B cell (primary cell): ENCODE results near the gene MOBP. TPM values are rescaled to one million over a fixed set of nuclear protein-coding genes. Genes with fewer than 3 reads are reported as not detected.

ENCODE experiments used
- ATAC-seq: fragments of 200-7000 bp; cut with Tn5 transposase; one replicate; pipeline ENCODE4 v1.10.0; 2021; ENCODE audit warnings: low read depth, mild to moderate bottlenecking, moderate number of reproducible peaks, moderate library complexity
- CTCF ChIA-PET: fragments of 350-600 bp; sonication (Branson Sonifier 250); formaldehyde crosslinking; loops from one replicate; lab custom pipeline; 2021; ENCODE audit warnings: antibody characterized with exemption, inconsistent platforms; lab: Charles Lee
- POLR2A ChIA-PET: fragments of 350-600 bp; sonication (Branson Sonifier 250); formaldehyde crosslinking; loops from one replicate; lab custom pipeline; 2021; ENCODE audit warnings: antibody characterized with exemption; lab: Charles Lee
- DNase-seq: peaks from one replicate; pipeline ENCODE4 v3.0.0; 2013
- H2AFZ ChIP-seq: 2 replicates; pipeline ENCODE4 v1.6.1; 2012; ENCODE audit warnings: mild to moderate bottlenecking, low read depth, low read length; ENCODE audit not compliant: insufficient read depth, poor library complexity, severe bottlenecking
- H3K27ac ChIP-seq, 2 donors: 1 replicate in 1 of 2; 2 replicates in 1 of 2; pipeline ENCODE4 v1.5.1; 2012 to 2013; ENCODE audit warnings: low read length in 2 of 2, mild to moderate bottlenecking in 2 of 2, moderate library complexity in 1 of 2
- H3K27me3 ChIP-seq, 4 experiments: fragments of 200-600 bp in 1 of 4; sonication (generic) in 1 of 4; replicated peaks in 1 of 4; 1 replicate in 2 of 4; 2 replicates in 2 of 4; pipeline versions ENCODE4 v1.6.1 to v1.7.0; 2013 to 2016; ENCODE audit warnings: low read length in 3 of 4, mild to moderate bottlenecking in 2 of 4, mixed read lengths in 1 of 4, moderate library complexity in 1 of 4; ENCODE audit not compliant: insufficient read depth in 4 of 4, control insufficient read depth in 3 of 4; ENCODE audit errors: control extremely low read depth in 1 of 4
- H3K36me3 ChIP-seq, 2 experiments: replicated peaks in 1 of 2; 1 replicate in 1 of 2; 2 replicates in 1 of 2; pipeline versions ENCODE4 v1.6.1 to v1.7.1; 2013; ENCODE audit warnings: low read length in 1 of 2; ENCODE audit not compliant: insufficient read depth in 2 of 2, control insufficient read depth in 1 of 2; ENCODE audit errors: control extremely low read depth in 1 of 2, extremely low read depth in 1 of 2
- H3K4me1 ChIP-seq, 2 donors: fragments of 200-600 bp in 1 of 2; sonication (generic) in 1 of 2; 1 replicate in 1 of 2; 2 replicates in 1 of 2; pipeline versions ENCODE4 v1.5.1 to v1.6.1; 2013 to 2017; ENCODE audit warnings: low read length in 2 of 2; ENCODE audit not compliant: control insufficient read depth in 2 of 2, insufficient read depth in 2 of 2
- H3K4me2 ChIP-seq: replicated peaks from 2 replicates; pipeline ENCODE3; 2012; ENCODE audit warnings: mild to moderate bottlenecking, low read depth, low read length; ENCODE audit not compliant: poor library complexity, severe bottlenecking
- H3K4me3 ChIP-seq, 5 experiments: fragments of 200-600 bp in 1 of 5; sonication (generic) in 1 of 5; 1 replicate in 3 of 5; 2 replicates in 2 of 5; pipeline versions ENCODE4 v1.5.1 to v1.7.0; 2011 to 2016; ENCODE audit warnings: low read length in 4 of 5, mild to moderate bottlenecking in 4 of 5, low read depth in 2 of 5, control low read depth in 1 of 5, moderate library complexity in 1 of 5; ENCODE audit not compliant: insufficient read depth in 1 of 5; ENCODE audit errors: control extremely low read depth in 1 of 5, extremely low read depth in 1 of 5
- H3K79me2 ChIP-seq: fragments of 200-600 bp; sonication (generic); one replicate; pipeline ENCODE4 v1.6.0; 2016; ENCODE audit warnings: low read length; ENCODE audit not compliant: control insufficient read depth, insufficient read depth
- H3K9ac ChIP-seq: fragments of 200-600 bp; sonication (generic); 2 replicates; pipeline ENCODE4 v1.6.1; 2017; ENCODE audit warnings: mild to moderate bottlenecking, low read length, moderate library complexity
- H3K9me3 ChIP-seq, 3 donors: one replicate each; pipeline versions ENCODE4 v1.6.1 to v1.7.1; 2013; ENCODE audit warnings: low read length in 2 of 3; ENCODE audit not compliant: control insufficient read depth in 2 of 3, insufficient read depth in 1 of 3; ENCODE audit errors: control extremely low read depth in 1 of 3
- H4K20me1 ChIP-seq: 2 replicates; pipeline ENCODE4 v1.6.0; 2012; ENCODE audit warnings: mild to moderate bottlenecking, low read length; ENCODE audit not compliant: insufficient read depth, control insufficient read depth, poor library complexity, severe bottlenecking
- H3K27ac Mint-ChIP-seq: one replicate; pipeline ENCODE4 v1.8.0; 2021; ENCODE audit warnings: mixed read lengths
- H3K27me3 Mint-ChIP-seq: one replicate; pipeline ENCODE4 v1.8.0; 2021; ENCODE audit warnings: mixed read lengths
- H3K4me1 Mint-ChIP-seq: one replicate; pipeline ENCODE4 v1.8.0; 2021; ENCODE audit warnings: mixed read lengths
- H3K4me3 Mint-ChIP-seq: one replicate; pipeline ENCODE4 v1.8.0; 2021; ENCODE audit warnings: mixed read lengths
- H3K9me3 Mint-ChIP-seq: one replicate; pipeline ENCODE4 v1.8.0; 2022; ENCODE audit warnings: mixed read lengths; ENCODE audit not compliant: insufficient read depth
- EZH2 ChIP-seq: IDR thresholded peaks from 2 replicates; pipeline ENCODE4 v1.6.1; 2012; ENCODE audit warnings: borderline replicate concordance, low read depth, mild to moderate bottlenecking, moderate library complexity, low read length; ENCODE audit not compliant: insufficient read depth, poor library complexity, severe bottlenecking
- WGBS: methylation state at CpG from one replicate; pipeline ENCODE4 v1.1.5; 2013; ENCODE audit warnings: missing lambda C conversion rate; ENCODE audit not compliant: insufficient coverage; 5-methylcytosine and 5-hydroxymethylcytosine counted together
- intact Hi-C: fragments of 100-400 bp; cut with micrococcal nuclease; formaldehyde crosslinking; loops from one replicate; pipeline ENCODE4 v1.10.0; 2022
- polyA plus RNA-seq: library from polyadenylated mRNA; depleted of rRNA; stranded (reverse); fragments of >200 nt; gene quantifications from 2 replicates; pipeline ENCODE4 v1.2.3, GENCODE V29; 2012
- total RNA-seq, 2 donors: library from RNA; stranded (reverse); fragments of 120-200 nt in 1 of 2; gene quantifications; 1 replicate in 1 of 2; 2 replicates in 1 of 2; pipeline versions ENCODE4 v1.2.3 to v1.2.4, GENCODE V29; 2013 to 2022
- TF ChIP-seq, protein P1 (sequence below): fragments of 200-600 bp; IDR thresholded peaks from one replicate; pipeline ENCODE4 v1.8.0; 2022; ENCODE audit warnings: antibody characterized with exemption, mild to moderate bottlenecking

Gene MOBP
- total and polyA plus RNA-seq, 2 donors (not counting 1 experiment from before 2014, with no cell fraction given): 0.04 TPM; not detected in 1

GRCh38 chr3:39435006-39435748 lies 32.3 kb upstream of the MOBP start:
- no peaks in the 10 kb centered on the region for H4K20me1 ChIP-seq
- Mint-ChIP-seq H3K4me3 (no peak overlapping the region), H3K27ac (no peak overlapping the region), H3K4me1 (no peaks in the 10 kb centered on the region), H3K9me3 (no peaks in the 10 kb centered on the region), H3K27me3 (peaks cover 10% of the 10 kb centered on the region)
- no peak overlapping the region for H2AFZ ChIP-seq
- WGBS: no CpG with 5 or more reads among the region's 1 CpG
- no peak overlapping the region for H3K27ac ChIP-seq
- DNase-seq (no peak), ATAC-seq (no peak)
- POLR2A ChIA-PET: no interaction called here
- no peak overlapping the region for H3K9ac ChIP-seq
- TF ChIP-seq, protein P1, sequence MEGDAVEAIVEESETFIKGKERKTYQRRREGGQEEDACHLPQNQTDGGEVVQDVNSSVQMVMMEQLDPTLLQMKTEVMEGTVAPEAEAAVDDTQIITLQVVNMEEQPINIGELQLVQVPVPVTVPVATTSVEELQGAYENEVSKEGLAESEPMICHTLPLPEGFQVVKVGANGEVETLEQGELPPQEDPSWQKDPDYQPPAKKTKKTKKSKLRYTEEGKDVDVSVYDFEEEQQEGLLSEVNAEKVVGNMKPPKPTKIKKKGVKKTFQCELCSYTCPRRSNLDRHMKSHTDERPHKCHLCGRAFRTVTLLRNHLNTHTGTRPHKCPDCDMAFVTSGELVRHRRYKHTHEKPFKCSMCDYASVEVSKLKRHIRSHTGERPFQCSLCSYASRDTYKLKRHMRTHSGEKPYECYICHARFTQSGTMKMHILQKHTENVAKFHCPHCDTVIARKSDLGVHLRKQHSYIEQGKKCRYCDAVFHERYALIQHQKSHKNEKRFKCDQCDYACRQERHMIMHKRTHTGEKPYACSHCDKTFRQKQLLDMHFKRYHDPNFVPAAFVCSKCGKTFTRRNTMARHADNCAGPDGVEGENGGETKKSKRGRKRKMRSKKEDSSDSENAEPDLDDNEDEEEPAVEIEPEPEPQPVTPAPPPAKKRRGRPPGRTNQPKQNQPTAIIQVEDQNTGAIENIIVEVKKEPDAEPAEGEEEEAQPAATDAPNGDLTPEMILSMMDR: no peak
- no peak for TF ChIP-seq EZH2
- H3K4me3 ChIP-seq: no peak overlapping the region
- no peak overlapping the region for H3K4me2 ChIP-seq
- H3K9me3 ChIP-seq: no peaks in the 10 kb centered on the region
- H3K79me2 ChIP-seq: no peaks in the 10 kb centered on the region
- CTCF ChIA-PET: interaction anchor here (0.9 kb wide), 1 partner anchor 12 kb away, joined by 4 read pairs; no protein-coding TSS in a partner anchor
- H3K36me3 ChIP-seq: no peaks in the 10 kb centered on the region
- no peaks in the 10 kb centered on the region for H3K4me1 ChIP-seq
- peaks cover 0 to 2% (median 0%) of the 10 kb centered on the region in 4 experiments for H3K27me3 ChIP-seq
- intact Hi-C loops: no loop called here

- Histone ChIP-seq H2AFZ (no peak overlapping the region), H3K36me3 (no peaks in the 10 kb centered on the region), H3K9me3 (no peaks in the 10 kb centered on the region), H3K79me2 (no peaks in the 10 kb centered on the region), H3K27ac (no peak overlapping the region), H3K4me1 (no peaks in the 10 kb centered on the region), H3K4me2 (no peak overlapping the region), H4K20me1 (no peaks in the 10 kb centered on the region), H3K4me3 (no peak overlapping the region), H3K27me3 (no peaks in the 10 kb centered on the region), H3K9ac (no peak overlapping the region)
- H3K4me1 Mint-ChIP-seq: no peaks in the 10 kb centered on the region
- CTCF ChIA-PET: interaction anchor here (1.3 kb wide), 1 partner anchor 9 kb away, joined by 6 read pairs; no protein-coding TSS in a partner anchor
- ATAC-seq (no peak), DNase-seq (no peak)
- H3K9me3 Mint-ChIP-seq: no peaks in the 10 kb centered on the region
- H3K27ac Mint-ChIP-seq: no peak overlapping the region
- intact Hi-C loops: no loop called here
- H3K27me3 Mint-ChIP-seq: no peaks in the 10 kb centered on the region
- POLR2A ChIA-PET: no interaction called here
- no peak overlapping the region for H3K4me3 Mint-ChIP-seq
- no peak for TF ChIP-seq EZH2
- TF ChIP-seq, protein P1: no peak
- WGBS: 89% methylated on average over 3 of the region's 4 CpGs
Observed at GRCh38 chr3:39438880-39439279, 28.6 kb upstream of the MOBP start.
